COR-L47 (cell line): ENCODE measurements around the gene DYNC1I1.

ENCODE experiments used
- DNase-seq: peaks from one replicate; lab custom pipeline; 2025; lab: John Stamatoyannopoulos, UW

The DYNC1I1 gene

GRCh38 chr7:96084881-96085553 lies 312.7 kb downstream of the DYNC1I1 start:
- DNase-seq: peak; percentile 98

- peak; percentile 58 for DNase-seq
Observed at GRCh38 chr7:96085953-96086352, 313.6 kb downstream of the DYNC1I1 start.

GRCh38 chr7:96088579-96088978 lies 316.2 kb downstream of the DYNC1I1 start:
- peak; percentile 62 for DNase-seq

GRCh38 chr7:96089511-96089910 lies 317.2 kb downstream of the DYNC1I1 start:
- no peak for DNase-seq

- peak; percentile 60 for DNase-seq
Observed at GRCh38 chr7:96090756-96091155, 318.4 kb downstream of the DYNC1I1 start.

- DNase-seq: no peak
Observed at GRCh38 chr7:96093435-96093834, 321.1 kb downstream of the DYNC1I1 start.

GRCh38 chr7:96097835-96098234 lies 325.5 kb downstream of the DYNC1I1 start:
- no peak for DNase-seq

GRCh38 chr7:96100737-96101136 lies 328.4 kb downstream of the DYNC1I1 start:
- no peak for DNase-seq

GRCh38 chr7:96102096-96102811 lies 329.9 kb downstream of the DYNC1I1 start:
- DNase-seq: no peak

- no peak for DNase-seq
Observed at GRCh38 chr7:96104984-96105383, 332.6 kb downstream of the DYNC1I1 start.

GRCh38 chr7:96111405-96111804 lies 339.1 kb downstream of the DYNC1I1 start:
- no peak for DNase-seq

GRCh38 chr7:96114190-96114589 lies 341.8 kb downstream of the DYNC1I1 start:
- DNase-seq: no peak

- no peak for DNase-seq
Observed at GRCh38 chr7:96116173-96116572, 343.8 kb downstream of the DYNC1I1 start.

- no peak for DNase-seq
Observed at GRCh38 chr7:96118449-96119001, 346.2 kb downstream of the DYNC1I1 start.

GRCh38 chr7:96120445-96121225 lies 348.3 kb downstream of the DYNC1I1 start:
- peak; percentile 86 for DNase-seq

- DNase-seq: peak; percentile 33
Observed at GRCh38 chr7:96121752-96122151, 349.4 kb downstream of the DYNC1I1 start.

- DNase-seq: no peak
Observed at GRCh38 chr7:96122746-96123145, 350.4 kb downstream of the DYNC1I1 start.

- no peak for DNase-seq
Observed at GRCh38 chr7:96126382-96126781, 354.0 kb downstream of the DYNC1I1 start.

GRCh38 chr7:96127746-96128145 lies 355.4 kb downstream of the DYNC1I1 start:
- no peak for DNase-seq

GRCh38 chr7:96131525-96131924 lies 359.2 kb downstream of the DYNC1I1 start:
- DNase-seq: peak; percentile 50

GRCh38 chr7:96135241-96135640 lies 362.9 kb downstream of the DYNC1I1 start:
- no peak for DNase-seq

GRCh38 chr7:96136600-96137239 lies 364.4 kb downstream of the DYNC1I1 start:
- peak; percentile 99 for DNase-seq
